ENCODE data around the gene IRAK3.

The IRAK3 gene

DNA sequence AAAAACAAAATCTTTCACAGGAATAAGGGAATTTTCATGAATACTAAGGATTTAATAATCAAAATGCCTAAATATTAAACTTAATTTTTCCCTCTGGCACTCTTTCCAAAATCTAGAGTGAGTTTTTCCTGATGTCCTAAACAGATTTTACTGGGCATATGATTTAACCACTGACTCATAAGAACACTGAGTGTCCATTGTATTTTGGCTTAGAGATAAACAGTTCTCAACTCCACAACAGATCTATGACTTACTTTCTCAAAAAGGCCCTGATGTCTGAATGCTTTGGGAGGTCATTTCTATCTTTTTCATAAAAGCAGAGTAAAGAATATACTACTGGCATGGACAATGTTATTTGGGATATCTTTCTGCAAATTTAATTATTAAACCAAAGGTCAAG lies 34.2 kb upstream of the IRAK3 start:
- TF ChIP-seq, protein P1, sequence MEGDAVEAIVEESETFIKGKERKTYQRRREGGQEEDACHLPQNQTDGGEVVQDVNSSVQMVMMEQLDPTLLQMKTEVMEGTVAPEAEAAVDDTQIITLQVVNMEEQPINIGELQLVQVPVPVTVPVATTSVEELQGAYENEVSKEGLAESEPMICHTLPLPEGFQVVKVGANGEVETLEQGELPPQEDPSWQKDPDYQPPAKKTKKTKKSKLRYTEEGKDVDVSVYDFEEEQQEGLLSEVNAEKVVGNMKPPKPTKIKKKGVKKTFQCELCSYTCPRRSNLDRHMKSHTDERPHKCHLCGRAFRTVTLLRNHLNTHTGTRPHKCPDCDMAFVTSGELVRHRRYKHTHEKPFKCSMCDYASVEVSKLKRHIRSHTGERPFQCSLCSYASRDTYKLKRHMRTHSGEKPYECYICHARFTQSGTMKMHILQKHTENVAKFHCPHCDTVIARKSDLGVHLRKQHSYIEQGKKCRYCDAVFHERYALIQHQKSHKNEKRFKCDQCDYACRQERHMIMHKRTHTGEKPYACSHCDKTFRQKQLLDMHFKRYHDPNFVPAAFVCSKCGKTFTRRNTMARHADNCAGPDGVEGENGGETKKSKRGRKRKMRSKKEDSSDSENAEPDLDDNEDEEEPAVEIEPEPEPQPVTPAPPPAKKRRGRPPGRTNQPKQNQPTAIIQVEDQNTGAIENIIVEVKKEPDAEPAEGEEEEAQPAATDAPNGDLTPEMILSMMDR (IDR thresholded peaks at IDR 0.05): no peak
- Histone ChIP-seq H3K4me1 (no peaks in the 10 kb centered on the region), H3K9me3 (ENCODE audit: control insufficient read depth, low read length) (no peaks in the 10 kb centered on the region), H3K4me2 (ENCODE audit: low read length) (no peak overlapping the region), H3K27ac (no peak overlapping the region), H3K4me3 (ENCODE audit: low read depth, low read length) (no peak overlapping the region), H3K79me2 (peaks cover 2% of the 10 kb centered on the region), H3K36me3 (ENCODE audit: control insufficient read depth, insufficient read depth, low read length) (no peaks in the 10 kb centered on the region), H2AFZ (no peak overlapping the region), H3K27me3 (ENCODE audit: control insufficient read depth, insufficient read depth, low read length) (no peaks in the 10 kb centered on the region), H3K9ac (no peak overlapping the region)

DNA sequence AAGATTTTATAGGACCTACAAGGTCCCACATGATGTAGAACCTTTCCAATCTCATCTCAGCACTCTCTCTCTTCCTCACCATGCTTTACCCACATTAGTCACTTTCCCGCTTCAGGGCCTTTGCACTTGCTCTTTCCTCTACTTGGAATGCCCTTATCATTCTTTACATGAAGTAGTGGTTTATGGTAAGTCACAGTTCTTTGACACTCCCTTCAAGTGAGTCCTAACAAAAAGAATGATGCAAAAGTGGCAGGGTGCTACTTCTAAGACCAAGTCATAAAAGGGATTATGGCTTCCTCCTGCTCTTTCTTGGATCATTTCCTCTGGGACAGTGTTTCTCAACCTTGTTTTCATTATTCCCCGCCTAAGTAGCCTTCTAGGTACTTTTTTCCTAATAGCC lies 32.4 kb upstream of the IRAK3 start:
- TF ChIP-seq, protein P1 (IDR thresholded peaks at IDR 0.05): no peak
- H3K27ac ChIP-seq: no peak overlapping the region
- no peaks in the 10 kb centered on the region for H3K4me1 ChIP-seq

DNA sequence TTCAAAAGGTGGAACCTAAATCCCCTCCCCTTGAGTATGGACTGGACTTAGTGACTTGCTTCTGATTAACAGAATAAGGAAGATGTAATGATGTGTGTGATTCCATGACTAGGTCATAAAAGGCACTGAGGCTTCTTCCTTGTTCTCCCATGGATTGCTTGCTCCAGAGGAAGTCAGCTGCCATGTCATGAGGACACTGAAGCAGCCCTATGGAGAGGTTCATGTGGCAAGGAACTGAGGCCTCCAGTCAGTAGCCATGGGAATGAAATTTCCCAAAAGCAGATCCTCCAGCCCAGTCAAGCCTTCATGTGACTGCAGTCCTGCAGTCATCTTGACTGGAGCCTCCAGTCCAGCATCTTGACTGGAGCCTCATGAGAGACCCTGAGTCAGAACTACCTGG lies 29.9 kb upstream of the IRAK3 start:
- no peak overlapping the region for H3K27ac ChIP-seq
- H3K36me3 ChIP-seq (ENCODE audit: control insufficient read depth, insufficient read depth, low read length): no peaks in the 10 kb centered on the region
- H3K27me3 ChIP-seq (ENCODE audit: control insufficient read depth, insufficient read depth, low read length): no peaks in the 10 kb centered on the region
- H3K9me3 ChIP-seq (ENCODE audit: control insufficient read depth, low read length): no peaks in the 10 kb centered on the region
- H3K4me3 ChIP-seq (ENCODE audit: low read depth, low read length): no peak overlapping the region
- H3K4me1 ChIP-seq: no peaks in the 10 kb centered on the region
- peaks cover 12% of the 10 kb centered on the region for H3K79me2 ChIP-seq
- H3K4me2 ChIP-seq (ENCODE audit: low read length): no peak overlapping the region
- no peak overlapping the region for H2AFZ ChIP-seq
- H3K9ac ChIP-seq: no peak overlapping the region
- TF ChIP-seq, protein P1 (IDR thresholded peaks at IDR 0.05): no peak

More for the DNA sequence above, 32.4 kb upstream of the IRAK3 start:
- H2AFZ ChIP-seq: no peak overlapping the region
- H3K9ac ChIP-seq: no peak overlapping the region
- H3K79me2 ChIP-seq: peaks cover 2% of the 10 kb centered on the region
- H3K4me3 ChIP-seq (ENCODE audit: low read depth, low read length): no peak overlapping the region
- no peaks in the 10 kb centered on the region for H3K27me3 ChIP-seq (ENCODE audit: control insufficient read depth, insufficient read depth, low read length)
- H3K9me3 ChIP-seq (ENCODE audit: control insufficient read depth, low read length): no peaks in the 10 kb centered on the region
- no peak overlapping the region for H3K4me2 ChIP-seq (ENCODE audit: low read length)
- H3K36me3 ChIP-seq (ENCODE audit: control insufficient read depth, insufficient read depth, low read length): no peaks in the 10 kb centered on the region

DNA sequence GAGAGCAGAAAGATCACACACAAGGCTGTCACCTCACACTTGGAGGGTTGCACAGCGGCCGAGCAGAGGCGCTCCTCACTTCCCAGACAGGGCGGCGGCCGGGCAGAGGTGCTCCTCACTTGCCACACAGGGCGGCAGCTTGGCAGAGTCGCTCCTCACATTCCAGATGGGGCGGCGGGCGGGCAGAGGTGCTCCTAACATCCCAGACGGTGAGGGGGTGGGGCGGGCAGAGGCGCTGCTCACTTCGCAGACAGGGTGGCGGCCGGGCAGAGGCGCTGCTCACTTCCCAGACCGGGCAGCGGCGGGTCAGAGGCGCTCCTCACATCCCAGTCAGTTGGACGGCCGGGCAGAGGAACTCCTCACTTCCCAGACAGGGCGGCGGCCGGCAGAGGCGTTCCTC lies 28.3 kb upstream of the IRAK3 start:
- Histone ChIP-seq H3K4me3 (ENCODE audit: low read depth, low read length) (no peak overlapping the region), H3K4me1 (no peaks in the 10 kb centered on the region), H3K9me3 (ENCODE audit: control insufficient read depth, low read length) (no peaks in the 10 kb centered on the region), H3K9ac (no peak overlapping the region), H3K27me3 (ENCODE audit: control insufficient read depth, insufficient read depth, low read length) (no peaks in the 10 kb centered on the region), H3K27ac (no peak overlapping the region), H2AFZ (no peak overlapping the region), H3K79me2 (peaks cover 24% of the 10 kb centered on the region), H3K4me2 (ENCODE audit: low read length) (no peak overlapping the region), H3K36me3 (ENCODE audit: control insufficient read depth, insufficient read depth, low read length) (no peaks in the 10 kb centered on the region)
- TF ChIP-seq, protein P1 (IDR thresholded peaks at IDR 0.05): no peak

DNA sequence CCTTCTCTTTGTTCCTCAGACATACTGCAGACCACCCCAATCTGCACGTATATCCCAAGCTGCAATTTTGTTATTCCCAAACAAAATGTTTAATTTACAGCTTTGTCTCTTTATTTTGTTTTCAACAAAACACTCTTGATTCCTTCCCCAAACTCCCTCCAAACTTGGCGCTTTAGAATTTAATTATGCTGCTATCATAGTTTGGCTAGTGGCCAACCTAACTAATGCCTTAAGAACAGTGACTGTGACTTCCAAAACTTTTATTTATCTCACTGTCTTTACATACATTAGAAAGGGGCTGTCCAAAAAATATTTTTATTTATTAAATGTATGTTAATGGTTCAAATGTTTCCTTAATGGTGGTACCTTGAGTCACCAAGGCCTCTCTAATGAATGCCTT lies 26.3 kb upstream of the IRAK3 start:
- H2AFZ ChIP-seq: no peak overlapping the region
- no peaks in the 10 kb centered on the region for H3K27me3 ChIP-seq (ENCODE audit: control insufficient read depth, insufficient read depth, low read length)
- no peak overlapping the region for H3K4me3 ChIP-seq (ENCODE audit: low read depth, low read length)
- no peaks in the 10 kb centered on the region for H3K36me3 ChIP-seq (ENCODE audit: control insufficient read depth, insufficient read depth, low read length)
- TF ChIP-seq, protein P1 (IDR thresholded peaks at IDR 0.05): no peak
- no peak overlapping the region for H3K9ac ChIP-seq
- no peaks in the 10 kb centered on the region for H3K4me1 ChIP-seq
- peaks cover 26% of the 10 kb centered on the region for H3K79me2 ChIP-seq
- H3K27ac ChIP-seq: no peak overlapping the region
- no peak overlapping the region for H3K4me2 ChIP-seq (ENCODE audit: low read length)
- no peaks in the 10 kb centered on the region for H3K9me3 ChIP-seq (ENCODE audit: control insufficient read depth, low read length)
